IPS-NIHi7 (cell line): ENCODE results near the gene DCTN5.
"Not testable (repeated sequence)": the region's sequence is repeated elsewhere in the genome, so short reads cannot be mapped to it uniquely, and the experiment has no call there.

Experiments
- DNase-seq: peaks from one replicate; pipeline ENCODE4 v3.0.0; 2012; ENCODE audit warnings: mixed read lengths; ENCODE audit errors: extremely low spot score

Gene DCTN5

GRCh38 chr16:23694265-23694643 is 53.0 kb downstream of the DCTN5 start:
- no peak for DNase-seq

- peak; percentile 89 for DNase-seq
These were observed 53.5 kb downstream of the DCTN5 start for GRCh38 chr16:23694644-23695373.

GRCh38 chr16:23695756-23696155 is 54.5 kb downstream of the DCTN5 start:
- DNase-seq: no peak

GRCh38 chr16:23699100-23699499 is 57.8 kb downstream of the DCTN5 start:
- DNase-seq: no peak

- DNase-seq: no peak
These were observed 58.8 kb downstream of the DCTN5 start for GRCh38 chr16:23700093-23700492.

- DNase-seq: peak; percentile 64
These were observed 59.2 kb downstream of the DCTN5 start for GRCh38 chr16:23700509-23700908.

- no peak for DNase-seq
These were observed 59.8 kb downstream of the DCTN5 start for GRCh38 chr16:23701045-23701444.

GRCh38 chr16:23702951-23703350 is 61.7 kb downstream of the DCTN5 start:
- no peak for DNase-seq

GRCh38 chr16:23704772-23705516 is 63.7 kb downstream of the DCTN5 start:
- DNase-seq: no peak

- DNase-seq: no peak
These were observed 64.2 kb downstream of the DCTN5 start for GRCh38 chr16:23705517-23705902.

- no peak for DNase-seq
These were observed 65.2 kb downstream of the DCTN5 start for GRCh38 chr16:23706439-23706838.

- no peak for DNase-seq
These were observed 68.3 kb downstream of the DCTN5 start for GRCh38 chr16:23709536-23709935.

- DNase-seq: no peak
These were observed 68.7 kb downstream of the DCTN5 start for GRCh38 chr16:23710008-23710407.

GRCh38 chr16:23710504-23710903 is 69.2 kb downstream of the DCTN5 start:
- DNase-seq: no peak

- DNase-seq: no peak
These were observed 70.5 kb downstream of the DCTN5 start for GRCh38 chr16:23711785-23712184.

- DNase-seq: peak; percentile 73
These were observed 71.7 kb downstream of the DCTN5 start, which contains the start of gene ERN2 for GRCh38 chr16:23712976-23713375. Gene ERN2, minus strand, starts transcription at chr16:23713222. Its CDS starts 35 bp downstream, at chr16:23713187.

- no peak for DNase-seq
These were observed 75.2 kb downstream of the DCTN5 start for GRCh38 chr16:23716484-23716883.

- DNase-seq: not testable (repeated sequence)
These were observed 81.5 kb downstream of the DCTN5 start for GRCh38 chr16:23722613-23723240.

GRCh38 chr16:23724096-23724784 is 83.0 kb downstream of the DCTN5 start:
- DNase-seq: no peak

- DNase-seq: no peak
These were observed 83.5 kb downstream of the DCTN5 start for GRCh38 chr16:23724785-23725131.

GRCh38 chr16:23726710-23727109 is 85.4 kb downstream of the DCTN5 start:
- no peak for DNase-seq
